CD4-positive, alpha-beta T cell treated with Interleukin-2 at 100 ng/mL for 4 hours (primary cell): ENCODE data around the gene CHP2.
"Not testable (repeated sequence)": the region's sequence is repeated elsewhere in the genome, so short reads cannot be mapped to it uniquely, and the experiment has no call there.

Experiments used
- DNase-seq: peaks from one replicate; pipeline ENCODE4 v3.0.0-alpha.2; 2020; ENCODE audit warnings: low spot score

Gene CHP2

DNA sequence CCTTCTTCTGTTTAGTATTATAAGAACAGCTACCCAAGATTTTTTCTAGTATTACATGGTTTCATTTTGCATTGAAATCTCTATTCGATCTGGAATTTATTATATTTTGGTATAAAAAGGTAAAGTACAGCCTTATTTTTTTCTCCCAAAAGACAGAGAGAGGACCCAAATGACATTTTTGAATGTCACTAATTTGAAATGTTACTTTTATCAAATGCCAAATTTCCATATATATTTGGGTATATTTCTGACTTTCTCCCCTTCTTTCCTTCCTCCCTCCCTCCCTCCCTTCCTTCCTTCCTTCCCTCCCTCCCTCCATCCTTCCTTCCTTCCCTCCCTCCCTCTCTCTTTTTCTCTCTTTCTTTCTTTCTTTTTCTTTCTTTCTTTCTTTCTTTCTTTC lies 6.2 kb upstream of the CHP2 start:
- DNase-seq, result no peak

DNA sequence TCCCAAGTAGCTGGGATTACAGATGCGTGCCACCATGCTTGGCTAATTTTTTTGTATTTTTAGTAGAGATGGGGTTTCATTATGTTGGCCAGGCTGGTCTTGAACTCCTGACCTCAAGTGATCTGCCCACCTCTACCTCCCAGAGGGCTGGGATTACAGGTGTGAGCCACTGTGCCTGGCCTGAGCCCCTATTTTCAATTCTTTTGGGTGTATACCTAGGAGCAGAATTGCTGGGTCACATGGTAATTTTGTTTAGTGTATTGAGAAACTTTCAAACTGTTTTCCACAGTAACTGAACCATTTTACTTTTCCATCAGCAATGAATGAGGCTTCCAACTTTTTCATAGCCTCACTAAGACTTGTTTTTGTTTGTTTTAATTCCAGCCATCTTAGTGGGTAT lies 3.8 kb upstream of the CHP2 start:
- DNase-seq, result not testable (repeated sequence)

DNA sequence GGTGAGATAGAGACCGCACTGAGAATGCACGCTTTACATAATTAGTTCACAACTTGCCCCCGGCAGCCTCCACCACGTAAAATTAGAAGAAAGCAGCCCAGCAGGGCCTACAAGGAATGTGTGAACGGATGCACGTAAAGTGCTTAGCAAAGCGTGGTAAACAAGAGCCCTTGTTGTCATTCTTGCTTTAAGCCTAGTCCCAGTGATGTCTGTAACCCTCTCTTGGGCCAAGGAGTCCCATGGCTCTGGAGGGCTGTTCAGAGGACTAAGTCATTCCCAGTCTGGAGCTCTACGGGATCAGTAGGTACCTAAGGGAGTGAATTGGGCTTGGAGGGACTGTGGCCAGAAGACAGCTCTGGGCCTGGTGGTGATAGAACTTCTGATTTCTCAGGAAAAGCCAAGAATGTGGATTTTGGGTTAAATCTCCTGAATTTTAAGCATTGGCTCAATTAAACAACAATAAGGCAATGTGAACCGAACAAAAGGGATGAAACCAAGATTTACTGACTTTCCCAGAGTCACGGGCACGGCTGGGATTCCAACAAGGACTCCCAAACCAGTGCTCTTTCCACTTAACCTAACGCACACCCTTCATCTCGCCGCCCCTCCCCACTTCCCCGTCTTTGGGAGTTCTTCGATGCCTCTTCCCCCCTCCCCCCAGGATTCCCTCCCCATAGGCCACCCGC lies 775 bp upstream of the CHP2 start:
- no peak for DNase-seq

DNA sequence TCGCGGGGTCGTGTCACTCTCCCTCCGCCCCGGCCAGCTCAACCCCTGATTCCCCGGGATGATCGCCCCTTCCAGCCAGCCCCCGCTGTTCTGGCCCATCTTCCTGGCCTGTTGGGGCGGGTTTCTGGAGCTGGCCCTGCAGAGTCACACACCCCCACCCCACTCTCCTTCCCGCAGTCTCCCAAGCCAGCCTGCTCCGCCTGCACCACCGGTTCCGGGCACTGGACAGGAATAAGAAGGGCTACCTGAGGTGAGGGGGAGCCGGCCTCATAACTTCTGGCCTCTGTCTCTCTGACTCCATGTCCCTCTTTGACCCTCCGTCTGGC lies 621 bp downstream of the CHP2 start:
- no peak for DNase-seq

DNA sequence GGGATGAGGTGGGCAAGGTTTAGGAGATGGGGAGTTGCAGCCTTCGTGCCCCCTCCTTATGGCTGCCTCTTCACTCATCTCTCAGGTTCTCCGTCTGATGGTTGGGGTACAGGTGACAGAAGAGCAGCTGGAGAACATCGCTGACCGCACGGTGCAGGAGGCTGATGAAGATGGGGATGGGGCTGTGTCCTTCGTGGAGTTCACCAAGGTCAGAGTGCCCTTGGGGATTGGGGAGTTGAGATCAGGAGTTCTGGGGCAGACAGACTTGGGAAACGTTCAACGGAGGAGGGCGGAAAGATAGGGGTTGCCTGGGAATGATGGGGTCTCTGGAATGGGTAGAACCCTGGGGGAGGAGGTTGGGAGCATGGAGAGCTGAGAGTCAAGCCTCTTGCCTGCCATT lies 2.3 kb downstream of the CHP2 start:
- no peak for DNase-seq

DNA sequence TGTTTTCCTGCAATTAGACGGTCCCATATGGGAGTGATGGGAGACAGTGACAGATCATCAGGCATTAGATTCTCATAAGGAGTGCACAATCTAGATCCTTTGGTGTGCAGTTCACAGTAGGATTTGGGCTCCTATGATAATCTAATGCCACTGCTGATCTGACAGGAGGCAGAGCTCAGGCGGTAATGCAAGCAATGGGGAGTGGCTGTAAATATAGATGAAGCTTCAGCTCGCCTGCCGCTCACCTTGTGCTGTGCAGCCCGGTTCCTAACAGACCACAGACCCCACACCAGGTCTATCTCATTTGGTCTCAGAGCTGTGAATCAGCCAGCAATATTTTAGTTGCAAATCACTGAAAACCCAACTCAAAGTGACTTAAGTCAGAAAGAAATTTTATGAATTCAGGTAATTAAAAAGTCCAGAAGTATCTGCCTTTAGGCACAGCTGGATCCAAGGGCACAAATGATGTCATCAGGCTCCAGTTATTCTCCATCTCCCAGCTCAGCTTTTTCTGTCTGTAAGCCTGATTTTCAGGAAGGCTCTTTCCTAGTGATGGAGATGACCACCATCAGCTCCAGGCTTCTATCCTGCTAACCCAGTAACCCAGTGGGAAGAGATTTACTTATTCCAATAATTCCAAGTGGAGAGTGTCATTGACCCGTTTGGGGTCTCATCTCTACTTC lies 3.3 kb downstream of the CHP2 start:
- no peak for DNase-seq

DNA sequence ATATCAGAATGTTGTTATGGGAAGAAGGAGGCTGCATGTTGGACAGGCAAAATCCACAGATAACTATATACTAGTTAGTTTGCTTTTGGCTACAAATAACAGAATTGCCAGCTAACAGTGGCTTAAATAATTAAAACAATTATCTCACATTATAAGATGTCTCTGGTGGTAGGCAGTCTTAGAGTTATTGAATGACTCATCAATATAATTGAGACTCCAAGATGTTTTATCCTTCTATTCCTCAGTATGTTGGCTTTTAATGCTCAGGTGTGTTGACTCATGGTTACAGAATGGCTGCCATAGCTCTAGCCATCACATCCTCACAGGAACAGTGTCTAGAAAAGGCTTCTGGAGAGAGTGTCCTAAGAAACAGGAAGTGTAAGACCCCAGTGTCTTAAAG lies 11.1 kb downstream of the CHP2 start:
- no peak for DNase-seq

DNA sequence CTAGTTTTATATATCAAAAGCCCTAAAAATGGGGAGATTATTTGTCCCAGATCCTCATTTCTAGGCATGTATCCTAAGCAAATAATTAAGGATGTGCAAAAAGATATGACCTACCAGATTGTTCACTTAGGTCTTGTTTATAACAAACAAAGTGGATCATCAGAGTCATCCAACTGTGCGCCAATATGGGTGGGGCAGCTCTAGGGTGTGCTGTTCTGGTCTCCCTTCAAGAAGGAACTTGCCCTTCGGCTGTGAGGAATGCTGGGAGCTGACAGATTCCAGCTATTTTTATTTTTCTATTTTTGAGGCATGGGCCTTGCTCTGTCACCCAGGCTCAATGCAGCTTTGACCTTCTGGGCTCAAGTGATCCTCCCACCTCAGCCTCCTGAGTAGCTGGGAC lies 13.8 kb downstream of the CHP2 start:
- DNase-seq, result no peak

DNA sequence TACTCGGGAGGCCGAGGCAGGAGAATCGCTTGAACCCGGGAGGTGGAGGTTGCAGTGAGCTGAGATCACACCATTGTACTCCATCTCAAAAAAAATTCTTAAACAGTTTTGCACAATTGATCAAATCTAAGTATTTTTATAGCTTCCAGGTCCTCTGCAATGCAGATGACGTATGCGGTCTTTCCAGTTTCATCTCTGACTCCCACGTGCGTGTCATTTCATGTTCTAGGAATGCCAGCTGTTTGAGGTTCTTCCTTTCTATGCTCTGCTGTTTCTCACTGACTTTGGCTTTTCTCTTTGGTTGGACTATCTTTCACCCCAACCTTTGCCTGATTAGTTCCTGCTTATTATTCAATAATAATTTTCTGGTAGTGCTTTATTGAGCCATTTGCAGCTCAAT lies 16.2 kb downstream of the CHP2 start:
- no peak for DNase-seq

DNA sequence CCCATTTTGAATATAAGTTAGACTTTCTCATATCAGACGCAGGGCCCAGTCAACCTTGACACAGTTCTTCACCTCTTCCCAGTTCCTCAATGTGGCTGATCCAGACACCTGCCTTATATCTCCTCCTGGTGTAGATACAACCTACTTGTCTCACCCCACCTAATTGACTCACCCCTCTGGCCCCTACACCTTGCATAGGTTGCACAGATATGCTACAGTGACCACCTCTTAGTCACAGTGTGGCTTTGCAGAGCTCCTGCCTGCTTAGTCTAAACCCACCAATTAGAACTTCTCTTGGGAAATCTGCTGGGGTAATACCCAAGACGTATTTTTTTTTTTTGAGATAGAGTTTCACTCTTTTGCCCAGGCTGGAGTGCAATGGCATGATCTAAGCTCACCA lies 16.8 kb downstream of the CHP2 start:
- DNase-seq, result no peak

DNA sequence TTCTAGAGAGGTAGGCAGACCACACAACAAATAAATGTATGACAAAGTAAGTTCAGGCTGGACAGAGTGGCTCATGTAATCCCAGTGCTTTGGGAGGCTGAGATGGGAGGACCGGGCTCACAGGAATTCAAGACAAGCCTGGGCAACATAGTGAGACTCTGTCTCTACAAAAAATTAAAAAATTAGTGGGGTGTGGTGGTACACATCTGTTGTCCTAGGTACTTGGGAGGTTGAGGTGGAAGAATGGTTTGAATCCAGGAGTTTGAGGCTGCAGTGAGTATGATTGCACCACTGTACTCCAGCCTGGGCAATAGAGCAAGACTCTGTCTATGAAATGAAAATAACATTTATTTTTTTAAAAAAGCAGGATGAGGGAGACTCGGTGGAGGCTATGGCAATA lies 18.5 kb downstream of the CHP2 start:
- no peak for DNase-seq

DNA sequence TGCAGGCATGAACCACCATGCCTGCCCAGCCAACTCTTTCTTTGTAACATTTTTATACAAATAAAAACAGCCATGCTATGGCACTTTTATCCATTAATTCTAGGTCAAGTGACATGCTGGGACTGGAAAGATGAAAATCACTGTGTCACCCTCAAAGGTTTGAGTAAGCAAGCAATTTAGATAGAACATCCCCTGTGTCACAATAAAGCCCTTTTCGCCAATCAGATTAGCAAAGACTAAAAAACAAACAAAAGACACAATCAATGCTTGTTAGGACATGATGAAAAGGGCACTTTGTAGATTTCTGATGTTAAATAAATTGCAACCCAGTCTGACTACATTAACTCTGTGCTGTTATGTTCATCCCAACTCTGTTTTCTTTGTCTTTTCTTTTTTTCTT lies 26.4 kb downstream of the CHP2 start:
- DNase-seq, result no peak

DNA sequence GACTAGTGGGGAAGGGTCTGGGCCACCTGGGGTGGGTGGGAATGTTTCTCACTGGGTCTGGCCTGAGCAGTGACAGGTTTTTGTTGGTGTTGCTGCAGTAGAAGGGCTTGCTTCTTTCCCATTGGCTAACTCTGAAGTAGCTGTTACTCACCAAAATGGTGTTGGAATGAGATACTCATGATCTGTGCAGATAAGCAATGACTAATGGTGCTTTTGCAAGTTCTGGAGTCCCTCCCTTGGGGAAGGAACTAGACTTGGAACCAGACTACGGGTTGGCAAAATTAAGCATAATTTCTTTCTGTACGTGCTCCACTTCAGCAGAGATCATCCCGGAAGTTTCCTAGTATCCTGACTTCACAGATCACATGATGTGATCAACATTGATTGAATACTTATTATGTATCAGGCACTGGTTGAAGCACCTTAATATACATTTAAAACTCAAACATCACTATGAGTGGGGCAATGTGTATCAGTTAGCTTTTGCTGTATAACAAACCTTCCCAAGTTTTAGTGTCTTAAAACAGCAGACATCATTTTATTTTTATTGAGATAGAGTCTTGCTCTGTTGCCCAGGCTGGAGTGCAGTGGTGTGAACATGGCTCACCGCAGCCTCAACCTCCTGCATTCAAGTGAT lies 30.1 kb downstream of the CHP2 start:
- DNase-seq, result no peak

DNA sequence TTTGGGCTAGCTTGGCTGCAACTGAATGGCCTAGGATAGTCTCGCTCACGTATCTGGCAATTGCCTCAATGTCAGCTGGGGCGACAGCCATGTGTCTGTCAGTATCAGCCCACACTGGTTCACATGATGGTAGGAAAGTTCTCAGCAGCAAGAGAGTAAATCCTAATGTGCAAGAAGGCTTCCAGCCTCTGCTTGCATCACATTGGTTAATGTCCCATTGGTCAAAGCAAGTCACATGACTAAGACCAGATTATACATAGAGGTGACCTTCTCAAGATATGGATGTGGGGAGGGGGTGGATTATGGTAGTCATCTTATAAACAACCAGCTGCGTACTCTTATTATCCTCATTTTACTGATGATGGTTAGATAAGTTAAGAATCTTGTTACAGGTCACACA lies 31.0 kb downstream of the CHP2 start:
- DNase-seq, result no peak

DNA sequence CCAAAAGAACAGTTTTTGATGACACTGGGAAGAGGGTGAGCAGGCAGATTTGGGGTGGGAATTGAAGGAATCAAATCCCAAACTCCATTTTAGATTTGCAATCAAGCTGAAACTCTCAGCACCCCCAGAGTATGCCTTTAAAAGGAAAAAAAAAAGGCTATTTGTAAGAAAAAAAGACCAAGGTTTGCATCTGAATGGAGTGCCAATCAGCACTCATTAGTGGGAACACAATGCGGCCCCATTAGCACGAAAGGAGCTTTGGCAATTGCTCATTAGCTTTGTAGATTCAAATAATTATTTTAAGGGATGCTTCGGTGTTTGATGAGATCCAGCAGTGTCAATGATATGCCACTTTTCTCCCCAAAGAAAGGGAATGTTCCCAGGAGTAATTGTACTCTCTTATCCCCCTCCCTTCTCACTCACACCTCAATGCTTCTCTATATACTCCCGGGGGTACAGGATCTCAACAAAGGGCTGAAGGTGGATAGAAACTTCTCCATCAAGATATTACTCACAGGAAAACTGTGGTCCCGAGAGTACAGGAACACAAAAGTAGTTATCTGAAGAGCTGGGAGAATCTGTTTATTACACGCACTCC lies 32.2 kb downstream of the CHP2 start:
- no peak for DNase-seq

DNA sequence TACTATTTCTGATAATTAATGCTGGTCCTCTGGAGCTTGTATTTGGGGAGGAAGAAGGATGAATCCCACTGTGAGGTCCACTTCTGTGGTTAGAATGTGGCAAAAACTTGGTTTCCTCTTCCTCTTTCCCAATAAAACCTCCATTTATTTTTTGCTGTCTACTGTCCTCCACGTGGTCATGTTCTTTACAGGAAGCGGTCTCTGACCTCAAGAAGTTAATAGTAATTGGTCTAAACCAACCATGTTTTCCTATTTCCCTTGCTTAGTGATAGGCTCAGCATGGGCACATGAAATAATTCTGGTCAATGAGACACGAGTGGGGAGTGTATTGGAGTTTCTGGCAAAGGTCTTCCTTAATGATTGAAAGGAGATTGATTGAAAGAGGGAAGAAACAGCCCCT lies 33.9 kb downstream of the CHP2 start:
- DNase-seq, result no peak

DNA sequence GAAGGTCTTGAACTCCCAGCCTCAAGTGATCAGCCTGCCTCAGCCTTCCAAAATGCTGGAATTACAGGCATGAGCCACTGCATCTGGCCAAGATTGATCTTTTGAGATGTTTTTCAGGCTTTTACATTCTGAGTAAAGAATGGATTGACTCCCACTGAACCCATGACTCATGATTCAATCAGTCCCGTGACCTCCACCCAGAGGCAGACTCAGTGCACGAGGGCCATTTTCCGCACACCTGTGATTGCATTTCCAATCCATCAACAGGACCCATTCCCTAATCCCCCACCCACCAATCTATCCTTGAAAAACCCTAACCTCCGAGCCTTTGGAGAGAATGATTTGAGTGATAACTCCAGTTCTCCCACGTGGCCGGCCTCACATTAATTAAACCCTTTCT lies 40.6 kb downstream of the CHP2 start:
- DNase-seq, result no peak

DNA sequence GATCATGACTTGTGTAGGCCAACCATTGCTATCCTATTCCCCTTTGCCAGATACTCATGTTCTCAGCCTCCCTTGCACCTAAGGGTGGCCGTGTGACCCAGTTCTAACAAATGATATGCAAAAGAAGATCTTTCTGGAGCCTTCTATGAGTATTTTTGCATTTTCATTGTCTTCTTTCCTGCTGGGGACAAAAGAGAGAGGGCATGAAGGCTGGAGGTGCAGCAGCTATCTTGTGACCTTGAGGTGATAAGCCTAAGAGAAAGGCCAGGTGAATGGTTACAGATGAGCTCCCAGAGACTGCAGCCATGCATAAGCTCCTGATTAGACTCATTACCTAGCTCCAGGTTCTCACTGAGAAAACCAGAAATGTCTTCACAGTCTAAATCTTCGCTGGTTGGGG lies 42.1 kb downstream of the CHP2 start:
- no peak for DNase-seq

DNA sequence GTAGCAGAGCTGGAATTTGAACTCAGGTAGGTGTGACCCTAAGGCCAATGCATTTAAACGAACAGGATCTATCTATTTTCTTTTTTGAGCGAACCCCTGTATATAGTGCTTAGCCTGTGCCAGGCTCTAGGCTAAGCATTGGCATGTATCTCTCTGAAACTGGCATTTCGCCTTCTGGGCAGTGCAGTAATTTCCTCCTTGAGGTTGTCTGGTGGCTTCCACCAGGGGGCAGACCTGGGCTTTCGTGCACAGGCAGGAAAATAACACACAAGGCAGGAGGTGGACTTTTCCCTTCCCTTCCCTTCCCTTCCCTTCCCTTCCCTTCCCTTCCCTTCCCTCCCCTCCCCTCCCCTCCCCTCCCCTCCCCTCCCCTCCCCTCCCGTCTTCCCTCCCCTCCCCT lies 46.6 kb downstream of the CHP2 start:
- peak; percentile 77 for DNase-seq

DNA sequence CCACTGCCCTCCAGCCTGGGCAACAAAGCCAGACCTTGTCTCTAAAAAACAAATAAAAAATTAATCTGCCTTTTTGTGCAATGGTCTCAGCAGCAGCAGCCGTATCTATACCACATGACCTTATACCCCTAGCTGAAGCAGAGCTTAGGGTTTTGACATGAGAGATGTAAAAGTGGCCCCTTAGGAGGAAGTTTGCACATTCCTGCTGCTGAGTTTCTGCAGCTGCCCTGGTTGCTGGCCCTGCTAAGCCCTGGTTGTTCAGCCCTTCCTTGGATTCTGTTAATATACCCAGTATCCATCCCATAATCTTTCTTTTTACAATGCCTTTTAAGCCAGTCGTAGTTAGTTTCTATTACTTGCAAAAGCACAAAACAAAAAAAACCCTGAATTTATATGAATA lies 48.0 kb downstream of the CHP2 start:
- no peak for DNase-seq

DNA sequence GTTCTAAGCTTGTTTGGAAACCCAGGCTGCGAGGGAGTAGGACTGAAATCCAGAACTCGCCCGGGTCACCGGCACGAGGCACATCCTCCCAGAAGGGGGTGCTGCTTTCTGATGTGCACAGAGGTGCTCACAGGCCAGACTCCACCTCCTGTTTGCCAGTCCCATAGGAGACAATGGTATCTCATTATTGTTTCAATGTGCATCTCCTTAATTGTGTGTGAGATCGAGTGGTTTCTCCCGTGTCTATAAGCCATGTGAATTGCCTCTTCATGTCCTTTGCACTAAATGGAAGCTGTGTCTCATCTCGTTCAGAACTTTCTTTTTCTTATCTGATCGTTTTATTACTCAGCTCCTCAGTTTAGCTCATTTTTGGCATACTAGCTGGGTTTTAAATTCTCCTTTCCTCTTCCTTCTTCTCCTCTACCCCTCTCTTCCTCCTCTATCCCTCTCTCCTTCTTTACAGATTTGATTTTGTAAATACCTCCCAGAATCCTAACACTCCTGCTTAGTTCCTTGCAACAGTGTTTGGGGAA lies 48.8 kb downstream of the CHP2 start:
- DNase-seq, result peak; percentile 75

DNA sequence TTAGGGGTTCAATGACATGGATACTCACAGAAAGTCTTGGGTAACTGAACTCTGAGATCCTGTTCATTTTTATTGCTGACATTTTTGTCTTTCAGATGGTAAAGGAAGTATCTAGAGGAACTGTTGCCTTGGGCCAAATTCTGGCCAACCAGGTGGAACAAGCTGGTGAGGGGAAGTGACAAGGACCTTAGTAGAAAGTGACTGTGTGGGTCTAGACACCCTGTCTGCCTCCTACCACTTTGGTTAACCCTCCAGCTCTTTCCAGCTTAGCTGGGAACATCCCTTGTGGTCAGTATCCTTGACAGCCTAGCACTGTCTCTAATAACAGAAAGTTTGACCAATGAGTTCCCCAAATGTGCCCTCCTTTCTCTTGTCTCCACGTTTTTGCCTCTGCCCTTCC lies 52.2 kb downstream of the CHP2 start:
- no peak for DNase-seq
